Activated T-cell treated with anti-CD3 and anti-CD28 coated beads, Interleukin-2, amount 50 U/mL, for 72 hours (primary cell): Measurements from ENCODE around the gene CSTF3. TPM values are rescaled to one million over a fixed set of nuclear protein-coding genes. Genes with fewer than 3 reads are reported as not detected.
A peak's percentile ranks its signal among the peaks of the same experiment; 100 is the strongest.

Experiments
- ATAC-seq, 2 donors: fragments of 150-1000 bp; cut with Tn5 transposase; replicated peaks in 1 of 2; 2 replicates each; pipeline ENCODE4 v1.10.0; 2021; ENCODE audit warnings: moderate library complexity in 2 of 2, mild to moderate bottlenecking in 1 of 2
- DNase-seq, 2 donors: peaks; one replicate each; pipeline ENCODE4 v3.0.0; 2021 to 2022; ENCODE audit warnings: mixed read lengths in 1 of 2
- H3K27ac Mint-ChIP-seq: one replicate; pipeline ENCODE4 v1.8.0; 2022; ENCODE audit warnings: mild to moderate bottlenecking, moderate library complexity, mixed read lengths
- H3K27me3 Mint-ChIP-seq: one replicate; pipeline ENCODE4 v1.8.0; 2022; ENCODE audit warnings: low read depth, mixed read lengths
- H3K36me3 Mint-ChIP-seq, 2 donors: one replicate each; pipeline ENCODE4 v1.8.0; 2022; ENCODE audit warnings: mixed read lengths in 2 of 2, mild to moderate bottlenecking in 1 of 2; ENCODE audit not compliant: insufficient read depth in 2 of 2
- H3K4me1 Mint-ChIP-seq: one replicate; pipeline ENCODE4 v1.8.0; 2022; ENCODE audit warnings: low read depth, mixed read lengths
- H3K4me3 Mint-ChIP-seq, 2 donors: one replicate each; pipeline ENCODE4 v1.8.0; 2022; ENCODE audit warnings: mild to moderate bottlenecking in 2 of 2, mixed read lengths in 2 of 2, moderate library complexity in 2 of 2
- H3K9me3 Mint-ChIP-seq, 2 donors: one replicate each; pipeline ENCODE4 v1.8.0; 2022; ENCODE audit warnings: mixed read lengths in 2 of 2
- total RNA-seq, 2 donors: library from RNA; stranded (reverse); gene quantifications; one replicate each; pipeline ENCODE4 v1.2.3, GENCODE V29; 2022

CSTF3 gene
- total RNA-seq, 2 donors from 2014 or later, result 29.9 to 32.8 TPM

DNA sequence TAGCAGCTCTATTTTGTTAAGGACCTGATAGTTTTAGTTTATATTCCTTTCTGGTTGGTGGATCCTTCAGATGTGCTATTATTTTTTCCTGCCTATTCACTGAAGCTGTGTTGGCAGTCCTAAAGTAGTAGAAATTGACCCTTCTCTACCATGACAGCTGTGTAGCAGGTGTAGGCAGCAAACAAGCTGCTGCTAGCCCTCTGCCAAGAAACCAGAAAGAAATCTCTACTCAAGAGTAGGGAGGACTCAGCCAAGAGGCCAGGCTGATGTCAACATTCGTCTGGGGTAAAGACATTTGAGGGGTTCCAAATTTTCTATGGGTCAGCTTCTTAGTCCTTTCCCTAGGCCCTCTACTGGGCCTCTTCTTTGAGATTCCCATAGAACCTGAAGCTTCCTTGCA lies 51.2 kb downstream of the CSTF3 start:
- Mint-ChIP-seq H3K4me3 (no peak overlapping the region), H3K4me1 (no peaks in the 10 kb centered on the region), H3K36me3 (peaks cover 0 to 1% of the 10 kb centered on the region in 2 donors), H3K9me3 (no peaks in the 10 kb centered on the region), H3K27me3 (no peaks in the 10 kb centered on the region), H3K27ac (no peak overlapping the region)
- DNase-seq, result no peak
- no peak for ATAC-seq

DNA sequence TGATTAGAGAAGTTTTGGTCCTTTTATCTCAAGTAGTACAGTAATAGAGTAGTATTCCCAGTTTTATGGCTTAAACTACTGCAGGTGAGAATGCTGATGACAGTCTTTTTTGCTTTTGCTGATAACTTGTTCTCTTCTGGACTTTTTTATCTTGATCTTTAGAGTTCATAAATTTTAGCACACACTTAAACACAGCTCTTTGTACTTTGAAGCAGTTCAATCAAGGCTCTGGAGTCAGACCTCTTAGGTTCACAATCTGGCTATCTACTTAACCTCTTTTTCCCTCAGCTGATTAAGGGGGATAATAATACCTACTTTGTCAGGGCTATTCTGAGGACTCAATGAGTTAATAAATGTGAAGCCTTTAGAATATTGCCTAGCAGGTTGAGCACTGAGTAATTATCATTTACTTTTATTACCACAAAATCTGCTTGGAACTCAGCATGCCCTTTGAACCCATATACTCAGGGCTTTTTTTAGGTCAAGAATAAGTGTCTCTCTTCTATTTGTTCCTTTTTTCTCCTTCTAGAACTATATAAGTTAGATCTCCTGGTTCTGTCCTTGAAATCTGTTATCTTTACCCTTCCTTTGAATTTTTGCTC lies 51.9 kb downstream of the CSTF3 start:
- DNase-seq (no peak), ATAC-seq (no peak)
- Mint-ChIP-seq H3K4me3 (no peak overlapping the region), H3K9me3 (no peaks in the 10 kb centered on the region), H3K27me3 (no peaks in the 10 kb centered on the region), H3K27ac (no peak overlapping the region), H3K4me1 (no peaks in the 10 kb centered on the region), H3K36me3 (peaks cover 0 to 1% of the 10 kb centered on the region in 2 donors)

DNA sequence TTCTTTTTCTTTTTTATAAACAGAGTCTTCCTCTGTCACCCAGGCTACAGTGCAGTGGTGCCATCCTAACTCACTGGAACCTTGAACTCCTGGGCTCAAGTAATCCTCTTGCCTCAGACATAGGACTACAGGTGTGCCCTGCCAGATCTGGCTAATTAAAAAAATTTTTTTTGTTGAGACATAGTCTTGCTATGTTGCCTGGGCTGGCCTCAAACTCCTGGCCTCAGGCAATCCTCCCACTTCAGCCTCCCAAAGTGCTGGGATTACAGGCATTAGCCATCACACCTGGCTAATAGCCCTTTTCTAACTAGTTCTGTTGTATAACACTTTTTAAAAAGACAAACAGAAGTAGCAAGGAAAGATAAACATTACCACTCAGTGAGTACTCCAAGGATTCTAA lies 57.4 kb downstream of the CSTF3 start:
- no peak overlapping the region for H3K27ac Mint-ChIP-seq
- H3K4me1 Mint-ChIP-seq, result no peaks in the 10 kb centered on the region
- no peaks in the 10 kb centered on the region for H3K27me3 Mint-ChIP-seq
- H3K9me3 Mint-ChIP-seq, result no peaks in the 10 kb centered on the region
- no peak overlapping the region for H3K4me3 Mint-ChIP-seq
- peaks cover 0 to 9% of the 10 kb centered on the region in 2 donors for H3K36me3 Mint-ChIP-seq
- DNase-seq, result no peak
- no peak for ATAC-seq

DNA sequence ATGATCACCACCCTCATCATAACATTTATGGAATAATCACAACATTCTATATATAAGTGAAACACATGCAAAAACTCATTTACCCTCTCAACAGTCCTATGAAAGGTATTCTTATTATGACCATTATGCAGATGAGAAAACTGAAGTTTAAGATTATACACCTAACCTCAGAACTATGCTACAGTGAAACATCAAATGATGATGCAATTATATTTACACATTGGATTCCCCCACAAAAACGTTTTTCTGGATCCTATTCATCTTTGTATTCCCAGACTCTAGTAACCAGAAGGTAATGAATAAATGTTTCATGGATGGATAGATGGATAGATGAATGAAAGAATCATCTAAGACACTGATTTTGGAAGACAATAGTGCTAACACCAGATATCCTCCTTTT lies 67.1 kb downstream of the CSTF3 start:
- ATAC-seq (no peak), DNase-seq (no peak)
- peaks cover 5 to 21% of the 10 kb centered on the region in 2 donors for H3K36me3 Mint-ChIP-seq
- no peaks in the 10 kb centered on the region for H3K27me3 Mint-ChIP-seq
- no peaks in the 10 kb centered on the region for H3K9me3 Mint-ChIP-seq
- H3K4me1 Mint-ChIP-seq, result no peaks in the 10 kb centered on the region
- no peak overlapping the region for H3K4me3 Mint-ChIP-seq
- H3K27ac Mint-ChIP-seq, result no peak overlapping the region

DNA sequence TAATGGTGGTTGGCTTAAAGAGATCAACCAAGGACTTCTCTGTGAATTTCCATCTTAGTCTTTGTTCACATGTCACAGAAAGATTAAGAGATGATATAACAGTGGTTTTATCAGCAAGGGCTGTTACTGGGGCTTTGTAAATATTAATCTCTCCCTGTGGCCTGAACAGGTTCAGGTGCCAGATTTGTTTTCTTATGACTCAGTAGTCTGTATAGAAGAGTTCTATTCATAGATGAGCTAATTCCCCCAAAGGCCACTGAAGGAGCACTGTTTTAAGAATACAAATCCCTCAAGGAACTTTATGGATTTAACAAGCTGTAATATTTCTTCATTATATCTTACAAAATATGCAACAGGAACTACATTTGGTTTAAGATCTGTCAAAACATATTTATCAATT lies 71.5 kb downstream of the CSTF3 start:
- Mint-ChIP-seq H3K36me3 (peaks cover 0 to 10% of the 10 kb centered on the region in 2 donors), H3K27ac (peak overlapping the region; percentile 67), H3K4me3 (no peak overlapping the region), H3K4me1 (no peaks in the 10 kb centered on the region), H3K27me3 (no peaks in the 10 kb centered on the region), H3K9me3 (no peaks in the 10 kb centered on the region)
- DNase-seq (no peak), ATAC-seq (no peak)

DNA sequence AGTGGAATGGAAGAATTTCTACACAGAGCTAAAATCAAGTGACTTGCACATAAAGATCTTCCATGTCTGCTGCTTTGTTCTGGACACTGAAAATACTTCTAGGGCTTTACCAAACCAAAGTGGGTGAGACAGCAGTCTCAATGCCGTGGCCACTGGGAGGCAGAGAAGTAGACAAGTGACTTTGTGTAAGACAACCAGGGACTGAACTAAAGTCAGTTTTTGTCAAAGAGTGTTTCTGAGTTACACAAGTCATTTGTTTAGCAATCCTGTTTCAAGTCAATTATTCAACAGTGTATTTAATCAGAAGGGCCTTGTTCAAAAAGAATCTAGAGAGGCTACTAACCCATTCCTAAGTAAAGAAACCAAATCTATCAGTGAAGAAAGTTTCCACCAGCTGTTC lies 75.3 kb downstream of the CSTF3 start:
- H3K27ac Mint-ChIP-seq, result no peak overlapping the region
- no peaks in the 10 kb centered on the region for H3K9me3 Mint-ChIP-seq
- no peaks in the 10 kb centered on the region for H3K4me1 Mint-ChIP-seq
- H3K36me3 Mint-ChIP-seq, result peaks cover 1 to 5% of the 10 kb centered on the region in 2 donors
- H3K27me3 Mint-ChIP-seq, result no peaks in the 10 kb centered on the region
- no peak for ATAC-seq
- DNase-seq, result no peak
- H3K4me3 Mint-ChIP-seq, result no peak overlapping the region

DNA sequence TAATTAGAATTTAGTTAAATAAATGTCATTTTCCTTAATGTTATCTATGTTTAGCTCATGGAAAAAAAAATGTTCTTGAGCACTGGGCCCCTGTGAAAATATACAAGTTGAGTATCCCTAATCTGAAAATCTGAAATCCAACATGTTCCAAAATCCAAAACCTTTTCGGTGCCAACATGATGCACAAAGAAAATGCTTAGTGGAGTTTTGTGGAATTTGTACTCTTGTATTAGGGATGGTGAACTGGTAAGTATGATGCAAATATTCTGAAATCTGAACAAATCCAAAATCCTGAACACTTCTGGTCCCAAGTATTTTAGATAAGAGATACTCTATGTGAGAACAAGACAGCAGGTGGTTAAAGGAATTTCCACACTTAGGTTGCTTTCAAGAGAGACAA lies 77.4 kb downstream of the CSTF3 start:
- Mint-ChIP-seq H3K36me3 (peaks cover 1 to 5% of the 10 kb centered on the region in 2 donors), H3K9me3 (no peaks in the 10 kb centered on the region), H3K27ac (no peak overlapping the region), H3K4me3 (no peak overlapping the region), H3K4me1 (no peaks in the 10 kb centered on the region), H3K27me3 (no peaks in the 10 kb centered on the region)
- DNase-seq, result no peak
- no peak for ATAC-seq

DNA sequence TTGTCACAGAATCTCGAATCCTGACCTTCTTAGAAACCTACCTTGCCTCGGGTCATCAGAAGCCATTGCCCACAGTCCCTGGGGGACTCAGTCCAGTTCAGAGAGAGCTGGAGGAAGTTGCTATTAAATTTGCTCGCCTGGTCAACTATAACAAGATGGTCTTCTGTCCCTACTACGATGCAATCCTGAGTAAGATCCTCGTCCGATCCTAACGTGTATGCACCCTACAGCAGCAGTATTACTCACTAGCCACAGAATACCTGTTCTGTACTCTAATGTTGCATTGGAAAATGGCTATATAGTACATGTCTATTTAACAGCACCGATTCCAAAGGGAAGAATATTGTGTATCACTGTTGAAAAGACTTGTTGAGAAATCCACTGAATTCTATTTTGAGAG lies 88.8 kb downstream of the CSTF3 start:
- Mint-ChIP-seq H3K27me3 (no peaks in the 10 kb centered on the region), H3K27ac (no peak overlapping the region)

DNA sequence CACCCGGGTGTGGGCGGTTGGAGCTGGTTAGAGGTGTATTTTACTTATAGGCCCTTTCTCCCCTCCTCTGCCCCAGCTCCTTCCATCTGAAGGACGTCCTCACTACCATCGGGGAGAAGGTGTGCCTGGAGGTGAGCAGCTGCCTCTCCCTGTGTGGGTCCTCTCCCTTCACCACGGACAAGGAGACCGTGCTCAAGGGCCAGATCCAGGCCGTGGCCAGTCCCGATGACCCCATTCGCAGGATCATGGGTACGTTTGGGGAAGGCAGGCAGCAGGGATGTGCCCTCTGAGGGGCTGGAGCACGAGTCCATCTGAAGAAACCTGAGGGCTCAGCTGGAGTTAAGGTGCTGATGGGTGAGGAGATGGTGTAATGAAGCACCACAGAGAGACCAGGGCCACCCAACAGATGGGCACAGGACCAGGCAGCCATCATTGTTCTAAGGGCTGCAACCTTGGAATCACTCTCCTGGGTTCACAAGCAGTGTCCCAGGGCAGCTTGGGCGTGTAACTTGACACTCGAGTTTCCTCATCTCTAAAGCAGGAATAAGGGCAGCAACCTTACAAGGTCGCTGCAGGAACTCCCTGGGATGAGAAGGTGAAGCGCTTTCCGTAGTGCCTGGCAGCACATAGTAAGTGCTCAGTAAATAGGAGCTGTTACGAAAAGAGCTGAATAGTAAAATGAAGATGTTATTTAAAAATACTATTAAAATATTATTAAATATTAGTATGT lies 92.5 kb downstream of the CSTF3 start:
- Mint-ChIP-seq H3K27me3 (no peaks in the 10 kb centered on the region), H3K36me3 (peaks cover 0 to 11% of the 10 kb centered on the region in 2 donors), H3K4me1 (peaks cover 23% of the 10 kb centered on the region), H3K4me3 (no peak overlapping the region), H3K27ac (no peak overlapping the region), H3K9me3 (no peaks in the 10 kb centered on the region)
- ATAC-seq (no peak), DNase-seq (no peak)

More for the DNA sequence above, 88.8 kb downstream of the CSTF3 start:
- Mint-ChIP-seq H3K4me1 (no peaks in the 10 kb centered on the region), H3K36me3 (peaks cover 0 to 13% of the 10 kb centered on the region in 2 donors), H3K9me3 (no peaks in the 10 kb centered on the region), H3K4me3 (no peak overlapping the region)
- DNase-seq (no peak), ATAC-seq (no peak)

DNA sequence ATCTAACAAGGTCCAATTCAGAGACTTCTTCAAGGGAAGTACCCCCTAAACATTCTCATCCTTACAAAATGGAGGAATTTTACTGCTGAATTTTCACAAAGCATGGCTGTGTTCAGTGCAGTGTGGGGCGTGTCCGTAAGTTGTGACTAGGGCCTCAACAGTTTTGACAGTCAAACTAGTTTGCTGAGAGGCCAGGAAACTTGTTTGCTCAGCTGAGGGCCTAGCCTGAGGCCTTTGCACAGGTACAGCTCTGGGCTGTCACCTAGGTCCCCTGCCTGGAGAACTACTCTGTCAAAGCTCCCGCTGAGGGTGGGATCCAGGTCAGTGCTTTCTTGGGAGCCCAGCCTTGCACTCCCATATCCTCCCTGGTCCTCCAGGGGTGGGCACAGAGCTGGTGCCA lies 94.0 kb downstream of the CSTF3 start:
- no peaks in the 10 kb centered on the region for H3K9me3 Mint-ChIP-seq
- peaks cover 38% of the 10 kb centered on the region for H3K4me1 Mint-ChIP-seq
- DNase-seq (no peak), ATAC-seq (no peak)
- H3K27ac Mint-ChIP-seq, result no peak overlapping the region
- peaks cover 0 to 5% of the 10 kb centered on the region in 2 donors for H3K36me3 Mint-ChIP-seq
- no peak overlapping the region for H3K4me3 Mint-ChIP-seq
- H3K27me3 Mint-ChIP-seq, result no peaks in the 10 kb centered on the region

DNA sequence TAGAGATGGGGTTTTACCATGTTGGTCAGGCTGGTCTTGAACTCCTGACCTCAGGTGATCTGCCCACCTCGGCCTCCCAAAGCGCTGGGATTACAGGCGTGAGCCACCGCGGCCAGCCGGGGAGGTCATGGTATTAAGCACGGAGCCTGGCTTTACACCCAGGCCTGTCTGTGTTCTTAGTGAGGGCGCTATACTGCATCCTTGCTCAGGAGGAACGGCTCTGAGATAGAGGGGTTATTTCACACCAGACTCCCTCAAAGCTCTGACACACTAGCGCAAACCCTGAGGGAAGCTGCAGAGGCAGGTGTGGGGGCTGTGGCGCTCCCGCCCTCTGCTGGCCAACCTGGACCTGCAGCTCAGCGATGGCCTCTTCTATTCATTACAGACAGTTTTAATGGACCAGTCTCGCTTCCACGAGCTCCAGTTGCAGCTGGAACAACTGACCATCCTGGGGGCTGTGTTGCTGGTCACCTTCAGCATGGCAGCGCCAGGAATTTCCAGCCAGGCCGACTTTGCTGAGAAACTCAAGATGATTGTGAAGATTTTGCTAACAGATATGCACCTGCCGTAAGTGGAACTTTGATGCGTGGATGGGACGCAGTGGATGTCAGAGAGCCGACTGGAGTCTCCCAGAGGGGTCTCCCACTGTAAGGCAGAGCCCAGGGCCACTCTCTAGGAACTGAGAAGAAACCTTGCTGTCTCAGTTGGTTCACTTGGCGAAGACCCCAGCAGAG lies 95.7 kb downstream of the CSTF3 start:
- peaks cover 0 to 6% of the 10 kb centered on the region in 2 donors for H3K36me3 Mint-ChIP-seq
- ATAC-seq (peak; percentile 77 to 78), DNase-seq (peak; percentile 73 to 76)
- H3K27me3 Mint-ChIP-seq, result no peaks in the 10 kb centered on the region
- H3K9me3 Mint-ChIP-seq, result no peaks in the 10 kb centered on the region
- H3K27ac Mint-ChIP-seq, result no peak overlapping the region
- H3K4me3 Mint-ChIP-seq, result no peak overlapping the region
- peaks cover 48% of the 10 kb centered on the region for H3K4me1 Mint-ChIP-seq

DNA sequence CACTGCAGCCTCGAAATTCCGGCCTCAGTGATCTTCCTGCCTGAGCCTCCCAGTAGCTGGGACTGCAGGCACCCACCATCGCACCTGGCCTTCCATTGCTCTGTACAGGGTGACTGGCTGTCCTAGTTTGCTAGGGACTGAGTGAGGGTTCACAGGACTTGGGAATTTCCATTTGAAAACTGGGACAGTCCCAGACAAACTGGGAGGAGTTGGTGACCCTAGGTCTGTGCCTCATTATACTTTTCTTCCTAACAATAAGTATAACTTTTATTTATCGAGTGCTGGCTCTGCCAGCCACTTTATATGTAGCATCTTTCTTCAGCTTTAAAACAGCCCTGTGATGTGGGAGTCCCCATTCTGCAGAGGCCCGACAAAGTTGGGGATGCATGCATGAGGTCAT lies 96.4 kb downstream of the CSTF3 start:
- peaks cover 56% of the 10 kb centered on the region for H3K4me1 Mint-ChIP-seq
- no peak overlapping the region for H3K27ac Mint-ChIP-seq

DNA sequence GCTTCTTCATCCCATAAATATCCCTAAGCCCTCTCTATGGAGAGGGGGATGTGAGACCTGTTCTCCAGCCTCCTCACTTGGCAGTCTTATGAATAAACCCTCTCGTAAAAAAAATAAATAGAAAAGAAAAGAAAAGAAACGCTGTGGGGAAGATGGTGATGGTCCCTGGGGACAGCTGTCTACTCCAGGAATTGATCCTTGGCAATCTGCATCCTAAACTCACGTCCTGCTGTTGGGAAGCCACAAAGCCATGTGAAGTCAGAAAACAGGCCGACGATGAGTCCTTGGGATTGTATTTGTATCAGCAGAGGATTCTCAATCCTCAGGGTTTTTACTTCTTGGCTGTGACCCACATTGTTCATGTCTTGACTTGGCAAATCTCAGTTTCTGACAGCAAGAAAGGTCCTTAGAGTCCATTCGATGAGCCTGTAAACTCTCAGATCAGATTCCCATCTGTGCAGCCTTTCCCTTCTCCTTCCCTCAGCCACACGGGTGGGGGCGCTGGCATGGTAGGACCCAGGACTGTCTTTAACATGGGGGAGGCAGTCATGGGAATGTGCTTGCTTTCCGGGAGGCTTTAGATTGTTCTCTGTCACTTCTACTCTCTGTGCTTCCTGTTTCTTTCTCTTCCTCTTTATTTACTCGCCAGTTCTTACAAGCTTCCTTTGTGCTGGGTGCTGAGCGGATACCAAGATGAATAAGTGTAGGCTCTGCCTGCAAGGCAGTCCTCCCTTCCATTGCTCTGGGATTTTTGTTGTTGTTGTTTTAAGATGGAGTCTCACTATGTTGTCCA lies 97.1 kb downstream of the CSTF3 start:
- no peaks in the 10 kb centered on the region for H3K27me3 Mint-ChIP-seq
- H3K4me3 Mint-ChIP-seq, result peak overlapping the region in 1 of 2 donors; percentile 53
- no peak overlapping the region for H3K27ac Mint-ChIP-seq
- ATAC-seq, result no peak
- H3K36me3 Mint-ChIP-seq, result peaks cover 0 to 9% of the 10 kb centered on the region in 2 donors
- no peaks in the 10 kb centered on the region for H3K9me3 Mint-ChIP-seq
- peaks cover 56% of the 10 kb centered on the region for H3K4me1 Mint-ChIP-seq
- DNase-seq, result no peak

More for the DNA sequence above, 96.4 kb downstream of the CSTF3 start:
- Mint-ChIP-seq H3K9me3 (no peaks in the 10 kb centered on the region), H3K4me3 (no peak overlapping the region), H3K27me3 (no peaks in the 10 kb centered on the region), H3K36me3 (peaks cover 0 to 3% of the 10 kb centered on the region in 2 donors)
- ATAC-seq (no peak), DNase-seq (no peak)
